ENCODE results near the gene SV2B.
"Not testable (repeated sequence)": the region's sequence is repeated elsewhere in the genome, so short reads cannot be mapped to it uniquely, and the experiment has no call there.

DNA sequence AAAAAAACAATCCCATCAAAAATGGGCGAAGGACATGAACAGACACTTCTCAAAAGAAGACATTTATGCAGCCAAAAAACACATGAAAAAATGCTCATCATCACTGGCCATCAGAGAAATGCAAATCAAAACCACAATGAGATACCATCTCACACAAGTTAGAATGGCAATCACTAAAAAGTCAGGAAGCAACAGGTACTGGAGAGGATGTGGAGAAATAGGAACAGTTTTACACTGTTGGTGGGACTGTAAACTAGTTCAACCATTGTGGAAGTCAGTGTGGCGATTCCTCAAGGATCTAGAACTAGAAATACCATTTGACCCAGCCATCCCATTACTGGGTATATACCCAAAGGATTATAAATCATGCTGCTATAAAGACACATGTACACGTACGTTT is 6.2 kb upstream of the SV2B start:
- TF ChIP-seq, protein P1, sequence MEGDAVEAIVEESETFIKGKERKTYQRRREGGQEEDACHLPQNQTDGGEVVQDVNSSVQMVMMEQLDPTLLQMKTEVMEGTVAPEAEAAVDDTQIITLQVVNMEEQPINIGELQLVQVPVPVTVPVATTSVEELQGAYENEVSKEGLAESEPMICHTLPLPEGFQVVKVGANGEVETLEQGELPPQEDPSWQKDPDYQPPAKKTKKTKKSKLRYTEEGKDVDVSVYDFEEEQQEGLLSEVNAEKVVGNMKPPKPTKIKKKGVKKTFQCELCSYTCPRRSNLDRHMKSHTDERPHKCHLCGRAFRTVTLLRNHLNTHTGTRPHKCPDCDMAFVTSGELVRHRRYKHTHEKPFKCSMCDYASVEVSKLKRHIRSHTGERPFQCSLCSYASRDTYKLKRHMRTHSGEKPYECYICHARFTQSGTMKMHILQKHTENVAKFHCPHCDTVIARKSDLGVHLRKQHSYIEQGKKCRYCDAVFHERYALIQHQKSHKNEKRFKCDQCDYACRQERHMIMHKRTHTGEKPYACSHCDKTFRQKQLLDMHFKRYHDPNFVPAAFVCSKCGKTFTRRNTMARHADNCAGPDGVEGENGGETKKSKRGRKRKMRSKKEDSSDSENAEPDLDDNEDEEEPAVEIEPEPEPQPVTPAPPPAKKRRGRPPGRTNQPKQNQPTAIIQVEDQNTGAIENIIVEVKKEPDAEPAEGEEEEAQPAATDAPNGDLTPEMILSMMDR (conservative IDR thresholded peaks at IDR 0.05), result not testable (repeated sequence)
- TF ChIP-seq ZFX (IDR thresholded peaks at IDR 0.05), result not testable (repeated sequence)

Measured in C4-2B (cell line).